ENCODE measurements around the gene MS4A15. TPM values are rescaled to one million over a fixed set of nuclear protein-coding genes. Genes with fewer than 3 reads are reported as not detected.
"Not testable (repeated sequence)": the region's sequence is repeated elsewhere in the genome, so short reads cannot be mapped to it uniquely, and the experiment has no call there.

The MS4A15 gene
- not detected for total RNA-seq (ENCODE audit: unreplicated experiment)
- long read RNA-seq, result 0 reads

GRCh38 chr11:60756307-60757032 lies at the start of gene MS4A15:
TSS of gene MS4A15 (plus strand) at chr11:60756867. CDS start at chr11:60763734, 6,867 bp downstream.
- H3K36me3 Mint-ChIP-seq (ENCODE audit: low read depth, unreplicated experiment), result peaks cover 5% of the 10 kb centered on the region
- TF ChIP-seq CTCF (IDR thresholded peaks at IDR 0.05; ENCODE audit: unreplicated experiment), result peak; percentile 72
- H3K27me3 Mint-ChIP-seq (ENCODE audit: unreplicated experiment), result peaks cover 2% of the 10 kb centered on the region
- no peak within 1 kb of the TSS for H3K27ac Mint-ChIP-seq (ENCODE audit: unreplicated experiment)
- H3K4me1 Mint-ChIP-seq (ENCODE audit: unreplicated experiment), result peaks cover 15% of the 10 kb centered on the region
- peak; percentile 20 for DNase-seq (ENCODE audit: low spot score)
- H3K4me3 Mint-ChIP-seq (ENCODE audit: unreplicated experiment), result no peak within 1 kb of the TSS
- H3K9me3 Mint-ChIP-seq (ENCODE audit: unreplicated experiment), result peaks cover 3% of the 10 kb centered on the region

GRCh38 chr11:60706931-60707330 lies 49.7 kb upstream of the MS4A15 start:
- no peak for TF ChIP-seq CTCF (IDR thresholded peaks at IDR 0.05; ENCODE audit: unreplicated experiment)
- no peak overlapping the region for H3K4me3 Mint-ChIP-seq (ENCODE audit: unreplicated experiment)
- no peaks in the 10 kb centered on the region for H3K9me3 Mint-ChIP-seq (ENCODE audit: unreplicated experiment)
- no peaks in the 10 kb centered on the region for H3K36me3 Mint-ChIP-seq (ENCODE audit: low read depth, unreplicated experiment)
- H3K27ac Mint-ChIP-seq (ENCODE audit: unreplicated experiment), result no peak overlapping the region
- peaks cover 2% of the 10 kb centered on the region for H3K27me3 Mint-ChIP-seq (ENCODE audit: unreplicated experiment)
- no peak for DNase-seq (ENCODE audit: low spot score)
- no peaks in the 10 kb centered on the region for H3K4me1 Mint-ChIP-seq (ENCODE audit: unreplicated experiment)

- no peaks in the 10 kb centered on the region for H3K4me1 Mint-ChIP-seq (ENCODE audit: unreplicated experiment)
- H3K27me3 Mint-ChIP-seq (ENCODE audit: unreplicated experiment), result peaks cover 4% of the 10 kb centered on the region
- no peak overlapping the region for H3K27ac Mint-ChIP-seq (ENCODE audit: unreplicated experiment)
- H3K4me3 Mint-ChIP-seq (ENCODE audit: unreplicated experiment), result no peak overlapping the region
- no peaks in the 10 kb centered on the region for H3K36me3 Mint-ChIP-seq (ENCODE audit: low read depth, unreplicated experiment)
- H3K9me3 Mint-ChIP-seq (ENCODE audit: unreplicated experiment), result no peaks in the 10 kb centered on the region
- TF ChIP-seq CTCF (IDR thresholded peaks at IDR 0.05; ENCODE audit: unreplicated experiment), result peak; percentile 29
- peak; percentile 21 for DNase-seq (ENCODE audit: low spot score)
Observed at GRCh38 chr11:60710482-60710881, 46.2 kb upstream of the MS4A15 start.

GRCh38 chr11:60711276-60711675 lies 45.4 kb upstream of the MS4A15 start:
- no peak overlapping the region for H3K4me3 Mint-ChIP-seq (ENCODE audit: unreplicated experiment)
- no peak for DNase-seq (ENCODE audit: low spot score)
- H3K27ac Mint-ChIP-seq (ENCODE audit: unreplicated experiment), result no peak overlapping the region
- no peaks in the 10 kb centered on the region for H3K4me1 Mint-ChIP-seq (ENCODE audit: unreplicated experiment)
- peaks cover 4% of the 10 kb centered on the region for H3K27me3 Mint-ChIP-seq (ENCODE audit: unreplicated experiment)
- no peak for TF ChIP-seq CTCF (IDR thresholded peaks at IDR 0.05; ENCODE audit: unreplicated experiment)
- no peaks in the 10 kb centered on the region for H3K36me3 Mint-ChIP-seq (ENCODE audit: low read depth, unreplicated experiment)
- no peaks in the 10 kb centered on the region for H3K9me3 Mint-ChIP-seq (ENCODE audit: unreplicated experiment)

- H3K27ac Mint-ChIP-seq (ENCODE audit: unreplicated experiment); DNase-seq (ENCODE audit: low spot score); H3K27me3 Mint-ChIP-seq (ENCODE audit: unreplicated experiment); H3K4me3 Mint-ChIP-seq (ENCODE audit: unreplicated experiment); H3K4me1 Mint-ChIP-seq (ENCODE audit: unreplicated experiment); H3K36me3 Mint-ChIP-seq (ENCODE audit: low read depth, unreplicated experiment): not testable (repeated sequence)
- H3K9me3 Mint-ChIP-seq (ENCODE audit: unreplicated experiment), result peaks cover 11% of the 10 kb centered on the region
Observed at GRCh38 chr11:60713423-60713822, 43.2 kb upstream of the MS4A15 start.
